Choroid plexus epithelial cell (primary cell): ENCODE measurements around the gene TP53INP2.

ENCODE experiments used
- DNase-seq: peaks from one replicate; pipeline ENCODE4 v3.0.0-alpha.2; 2010; ENCODE audit warnings: low read depth
- H3K4me3 ChIP-seq: 2 replicates; pipeline ENCODE4 v1.5.1; 2011; ENCODE audit warnings: low read depth, mild to moderate bottlenecking, control low read depth, low read length, moderate library complexity
- TF ChIP-seq, protein P1 (sequence below): conservative IDR thresholded peaks from 2 replicates; pipeline ENCODE4 v1.5.1; 2011; ENCODE audit warnings: low read depth, mild to moderate bottlenecking, control low read depth, inconsistent platforms, low read length, moderate library complexity

The TP53INP2 gene

DNA sequence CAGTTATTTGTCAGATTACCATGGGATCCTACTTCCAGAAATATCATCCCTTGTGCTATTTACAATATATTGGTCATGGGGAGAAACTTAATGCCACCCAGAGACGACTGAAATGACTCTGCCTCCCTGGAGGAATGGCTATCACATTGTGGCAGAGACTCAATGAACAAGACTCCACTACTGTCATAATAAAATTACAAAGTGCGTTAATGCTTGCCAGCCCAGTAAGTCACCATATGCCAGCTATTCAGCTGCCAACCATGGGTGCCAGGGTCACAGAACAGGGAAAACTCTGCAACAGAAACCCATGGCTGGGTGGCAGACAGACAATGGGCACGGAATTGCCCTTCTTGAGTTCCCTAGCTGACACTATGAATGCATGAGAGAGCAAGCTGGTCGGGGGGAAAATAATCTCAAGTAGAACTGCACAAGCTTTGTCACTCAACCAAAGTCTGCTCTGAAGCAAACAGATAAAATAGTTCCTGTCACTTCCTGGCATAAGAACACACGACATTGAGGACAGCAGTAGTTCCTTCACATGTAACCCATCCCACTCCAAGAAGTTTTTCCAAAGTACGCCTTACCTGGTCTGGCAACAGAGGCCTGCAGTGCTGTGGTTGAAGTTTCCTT is 32.1 kb downstream of the TP53INP2 start:
- TF ChIP-seq, protein P1, sequence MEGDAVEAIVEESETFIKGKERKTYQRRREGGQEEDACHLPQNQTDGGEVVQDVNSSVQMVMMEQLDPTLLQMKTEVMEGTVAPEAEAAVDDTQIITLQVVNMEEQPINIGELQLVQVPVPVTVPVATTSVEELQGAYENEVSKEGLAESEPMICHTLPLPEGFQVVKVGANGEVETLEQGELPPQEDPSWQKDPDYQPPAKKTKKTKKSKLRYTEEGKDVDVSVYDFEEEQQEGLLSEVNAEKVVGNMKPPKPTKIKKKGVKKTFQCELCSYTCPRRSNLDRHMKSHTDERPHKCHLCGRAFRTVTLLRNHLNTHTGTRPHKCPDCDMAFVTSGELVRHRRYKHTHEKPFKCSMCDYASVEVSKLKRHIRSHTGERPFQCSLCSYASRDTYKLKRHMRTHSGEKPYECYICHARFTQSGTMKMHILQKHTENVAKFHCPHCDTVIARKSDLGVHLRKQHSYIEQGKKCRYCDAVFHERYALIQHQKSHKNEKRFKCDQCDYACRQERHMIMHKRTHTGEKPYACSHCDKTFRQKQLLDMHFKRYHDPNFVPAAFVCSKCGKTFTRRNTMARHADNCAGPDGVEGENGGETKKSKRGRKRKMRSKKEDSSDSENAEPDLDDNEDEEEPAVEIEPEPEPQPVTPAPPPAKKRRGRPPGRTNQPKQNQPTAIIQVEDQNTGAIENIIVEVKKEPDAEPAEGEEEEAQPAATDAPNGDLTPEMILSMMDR, result no peak
- DNase-seq, result no peak
- no peak overlapping the region for H3K4me3 ChIP-seq

DNA sequence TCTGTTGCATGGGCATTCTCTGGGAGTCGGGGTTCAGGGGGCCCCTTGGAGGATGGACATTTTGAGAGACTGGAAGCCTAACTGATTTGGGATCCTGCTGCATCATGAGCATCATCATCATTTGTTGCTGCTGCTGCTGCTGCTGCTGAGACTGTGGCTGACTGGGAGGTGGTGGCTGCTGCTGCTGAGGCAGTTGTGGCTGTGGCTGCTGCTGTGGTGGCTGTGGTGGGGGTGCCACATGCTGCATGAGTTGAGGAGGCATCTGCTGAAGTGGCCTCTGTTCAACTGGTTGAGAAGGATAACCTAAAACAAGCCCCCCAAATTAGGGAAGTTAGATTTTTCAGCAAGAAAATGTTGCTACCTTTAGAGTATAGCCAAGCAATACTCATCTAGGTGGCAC is 38.9 kb downstream of the TP53INP2 start:
- TF ChIP-seq, protein P1, result no peak
- H3K4me3 ChIP-seq, result no peak overlapping the region
- no peak for DNase-seq

DNA sequence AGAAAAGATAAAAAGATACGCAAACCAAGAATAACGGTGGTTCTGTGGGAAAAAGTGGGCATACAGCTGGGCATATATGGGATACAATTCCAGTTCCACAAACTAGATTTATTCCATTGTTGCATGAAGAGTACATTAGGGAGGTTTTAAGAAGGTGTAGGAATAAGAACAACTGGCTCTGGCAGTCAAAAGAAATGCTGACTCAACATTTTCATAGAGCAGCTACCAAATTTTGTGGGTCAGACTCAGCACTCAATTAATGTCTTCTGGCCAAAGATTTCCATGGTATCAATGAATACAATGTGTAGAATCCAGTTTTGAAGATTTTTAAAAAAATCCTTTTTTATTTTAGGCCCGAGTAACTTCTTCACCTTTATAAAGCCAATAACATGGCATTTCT is 40.2 kb downstream of the TP53INP2 start:
- TF ChIP-seq, protein P1, result no peak
- no peak overlapping the region for H3K4me3 ChIP-seq
- DNase-seq, result no peak

DNA sequence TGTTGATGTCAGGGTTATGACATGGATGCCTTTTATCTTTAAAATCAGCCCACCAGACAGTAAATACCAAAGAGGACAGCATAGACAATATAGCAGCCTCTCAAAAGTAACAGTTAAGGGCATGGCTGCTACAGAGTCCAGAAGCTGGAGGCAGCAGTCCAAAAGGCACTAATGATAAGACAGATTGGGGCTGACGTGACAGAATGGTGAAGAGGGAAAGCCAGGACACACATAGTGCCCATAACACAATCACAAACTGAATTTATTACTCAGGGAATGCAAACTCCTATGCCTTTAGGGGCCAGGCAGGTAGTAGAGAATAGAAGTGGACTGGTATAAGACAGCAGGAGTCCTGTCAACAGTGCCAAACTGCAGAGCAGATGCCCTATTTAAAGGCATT is 40.7 kb downstream of the TP53INP2 start:
- H3K4me3 ChIP-seq, result no peak overlapping the region
- DNase-seq, result no peak
- TF ChIP-seq, protein P1, result no peak

DNA sequence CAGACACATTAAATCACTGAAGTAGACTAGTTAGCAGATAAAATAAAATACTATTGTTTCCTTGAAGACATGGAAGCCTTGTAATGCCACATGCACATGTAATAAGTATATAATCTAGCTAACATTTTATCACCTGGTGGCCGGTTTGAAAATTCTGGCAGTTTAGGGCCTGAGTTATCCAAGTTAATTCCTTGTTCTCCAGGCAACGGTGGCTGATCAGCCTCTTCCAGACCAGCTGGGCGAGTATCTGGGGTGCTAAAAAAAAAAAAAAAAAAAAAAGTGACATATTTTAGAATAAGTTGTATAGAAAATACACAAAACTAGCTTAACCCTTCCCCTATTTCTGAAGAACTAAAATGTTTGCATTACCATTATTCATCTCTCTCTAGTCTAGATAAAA is 42.5 kb downstream of the TP53INP2 start:
- TF ChIP-seq, protein P1, result no peak
- no peak overlapping the region for H3K4me3 ChIP-seq
- DNase-seq, result peak; percentile 4

DNA sequence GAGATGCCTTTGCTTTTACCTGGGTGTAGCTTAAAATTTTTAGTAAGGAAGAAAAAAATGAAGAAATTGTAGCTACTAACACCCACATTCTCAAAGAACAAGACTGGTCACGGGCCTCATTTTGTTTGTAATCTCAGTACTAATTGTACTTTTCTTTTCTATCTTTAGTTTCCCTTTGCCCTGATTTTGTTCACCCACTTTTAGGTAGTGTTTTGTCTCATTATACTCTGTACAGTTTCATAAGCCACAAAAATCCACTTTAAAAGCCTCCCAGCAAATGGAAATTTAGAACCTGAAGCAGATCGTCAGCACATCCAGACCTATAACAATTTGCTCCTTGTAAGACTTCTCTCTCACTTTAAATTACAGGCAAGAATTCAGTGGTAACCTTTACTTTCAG is 43.3 kb downstream of the TP53INP2 start:
- TF ChIP-seq, protein P1, result no peak
- no peak for DNase-seq
- no peak overlapping the region for H3K4me3 ChIP-seq

DNA sequence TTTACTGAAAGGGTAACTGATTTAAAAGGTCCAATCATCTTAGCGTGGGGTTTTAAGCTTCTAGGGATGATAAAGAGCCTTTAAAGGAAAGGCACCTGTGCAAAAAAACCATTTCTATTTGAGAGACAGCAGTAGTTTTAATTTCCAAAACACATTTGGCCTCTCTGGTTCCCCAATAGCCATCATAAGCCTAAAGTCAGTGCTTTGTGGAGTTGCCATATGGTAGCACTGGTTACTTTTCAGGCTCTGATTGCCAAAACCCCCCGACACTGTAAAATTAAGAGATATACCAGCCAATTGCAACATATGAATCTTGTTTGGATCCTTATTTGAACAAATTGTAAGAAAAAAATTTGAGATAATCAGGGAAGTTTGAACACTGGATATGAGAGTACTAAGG is 44.6 kb downstream of the TP53INP2 start:
- H3K4me3 ChIP-seq, result no peak overlapping the region
- no peak for DNase-seq
- TF ChIP-seq, protein P1, result no peak
